SK-N-SH (cell line): ENCODE measurements around the gene DARS2.

Source experiments
- EZH2phosphoT487 ChIP-seq: fragments of 200-600 bp; sonication (generic); IDR thresholded peaks from 2 replicates; pipeline ENCODE4 v1.6.1; 2017; ENCODE audit warnings: low read depth, mixed run types, mild to moderate bottlenecking, antibody characterized with exemption, moderate library complexity, borderline replicate concordance
- JUND ChIP-seq: IDR thresholded peaks from 2 replicates; pipeline ENCODE4 v1.4.0; 2012
- NRF1 ChIP-seq: IDR thresholded peaks from 2 replicates; pipeline ENCODE4 v1.6.1; 2012; ENCODE audit warnings: low read depth, mild to moderate bottlenecking, low read length
- REST ChIP-seq: IDR thresholded peaks from 2 replicates; pipeline ENCODE4 v1.6.1; 2012; ENCODE audit warnings: mild to moderate bottlenecking, low read depth, low read length, moderate library complexity
- RFX5 ChIP-seq: IDR thresholded peaks from 2 replicates; pipeline ENCODE4 v1.6.1; 2012; ENCODE audit warnings: mild to moderate bottlenecking, improper control_type of control experiment, low read length
- SMC3 ChIP-seq: IDR thresholded peaks from 2 replicates; pipeline ENCODE4 v1.6.1; 2012; ENCODE audit warnings: low read depth, low read length, improper control_type of control experiment
- TAF1 ChIP-seq: IDR thresholded peaks from 2 replicates; pipeline ENCODE4 v1.6.1; 2012; ENCODE audit warnings: low read depth, mild to moderate bottlenecking, low read length, moderate library complexity, borderline replicate concordance
- TF ChIP-seq, protein P1 (sequence below): fragments of 200-600 bp; sonication (generic); IDR thresholded peaks from 2 replicates; pipeline ENCODE4 v1.6.1; 2017; ENCODE audit warnings: antibody characterized with exemption, mild to moderate bottlenecking, moderate library complexity

GRCh38 chr1:173888749-173889148, 64.3 kb downstream of the DARS2 start:
- no peak for TF ChIP-seq SMC3
- TF ChIP-seq, protein P1, sequence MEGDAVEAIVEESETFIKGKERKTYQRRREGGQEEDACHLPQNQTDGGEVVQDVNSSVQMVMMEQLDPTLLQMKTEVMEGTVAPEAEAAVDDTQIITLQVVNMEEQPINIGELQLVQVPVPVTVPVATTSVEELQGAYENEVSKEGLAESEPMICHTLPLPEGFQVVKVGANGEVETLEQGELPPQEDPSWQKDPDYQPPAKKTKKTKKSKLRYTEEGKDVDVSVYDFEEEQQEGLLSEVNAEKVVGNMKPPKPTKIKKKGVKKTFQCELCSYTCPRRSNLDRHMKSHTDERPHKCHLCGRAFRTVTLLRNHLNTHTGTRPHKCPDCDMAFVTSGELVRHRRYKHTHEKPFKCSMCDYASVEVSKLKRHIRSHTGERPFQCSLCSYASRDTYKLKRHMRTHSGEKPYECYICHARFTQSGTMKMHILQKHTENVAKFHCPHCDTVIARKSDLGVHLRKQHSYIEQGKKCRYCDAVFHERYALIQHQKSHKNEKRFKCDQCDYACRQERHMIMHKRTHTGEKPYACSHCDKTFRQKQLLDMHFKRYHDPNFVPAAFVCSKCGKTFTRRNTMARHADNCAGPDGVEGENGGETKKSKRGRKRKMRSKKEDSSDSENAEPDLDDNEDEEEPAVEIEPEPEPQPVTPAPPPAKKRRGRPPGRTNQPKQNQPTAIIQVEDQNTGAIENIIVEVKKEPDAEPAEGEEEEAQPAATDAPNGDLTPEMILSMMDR: no peak
- TF ChIP-seq JUND: no peak
- TF ChIP-seq RFX5: no peak
- TF ChIP-seq NRF1: no peak
- TF ChIP-seq EZH2phosphoT487: no peak
- TF ChIP-seq REST: no peak
- TF ChIP-seq TAF1: no peak
